HCT116 (cell line): ENCODE data around the gene CTNND2. TPM values are rescaled to one million over a fixed set of nuclear protein-coding genes. Genes with fewer than 3 reads are reported as not detected.

Experiments used
- ATAC-seq: fragments of 200-7000 bp; cut with Tn5 transposase; 2 replicates; pipeline ENCODE4 v1.9.1; 2020; ENCODE audit warnings: mild to moderate bottlenecking, moderate library complexity
- BruUV-seq: library from RNA; stranded (reverse); fragments of 400-500 nt; replicated peaks from 2 replicates; lab custom pipeline; 2021; lab: Mats Ljungman, UMichigan
- CTCF ChIA-PET: fragments of 300-600 bp; sonication (Branson Sonifier 250); formaldehyde crosslinking; loops from one replicate; lab custom pipeline; 2021; ENCODE audit warnings: antibody characterized with exemption; lab: Charles Lee
- POLR2A ChIA-PET: fragments of 300-600, 350-600 bp; sonication (Branson Sonifier 250); formaldehyde crosslinking; loops from one replicate; lab custom pipeline; 2021; ENCODE audit warnings: antibody characterized with exemption; lab: Charles Lee
- RAD21 ChIA-PET, 2 experiments: fragments of 300-600 bp; sonication (Branson Sonifier 250); formaldehyde crosslinking; loops; one replicate each; lab custom pipeline; 2023; ENCODE audit warnings: low total read pairs in 2 of 2; ENCODE audit not compliant: uncharacterized antibody in 2 of 2, unreplicated experiment in 2 of 2, low non-redundant PET in 1 of 2; lab: Charles Lee
- DNase-seq: peaks from one replicate; pipeline ENCODE4 v3.0.0-alpha.2; 2010; ENCODE audit warnings: low read depth, low spot score
- H2AFZ ChIP-seq: fragments of 200-600 bp; shearing (Covaris generic), sonication (generic); 2 replicates; pipeline ENCODE4 v1.6.1; 2017; ENCODE audit warnings: low read depth, mixed run types, mixed read lengths, antibody characterized with exemption, low read length; ENCODE audit not compliant: poor library complexity, severe bottlenecking
- H3K27ac ChIP-seq: 2 replicates; pipeline ENCODE4 v1.5.1; 2012; ENCODE audit warnings: low read depth, low read length
- H3K27me3 ChIP-seq: fragments of 200-600 bp; sonication (generic); 2 replicates; pipeline ENCODE4 v1.6.1; 2016; ENCODE audit warnings: mixed run types, low read length, mixed read lengths; ENCODE audit not compliant: insufficient read depth
- H3K36me3 ChIP-seq, 2 experiments: fragments of 200-500 bp in 1 of 2; fragments of 200-600 bp in 1 of 2; sonication (Bioruptor generic) in 1 of 2; sonication (generic) in 1 of 2; 2 replicates each; pipeline versions ENCODE4 v1.5.1 to v1.6.1; 2014 to 2016; ENCODE audit warnings: low read length in 2 of 2, inconsistent platforms in 1 of 2, mixed read lengths in 1 of 2, mixed run types in 1 of 2; ENCODE audit not compliant: insufficient read depth in 2 of 2, control insufficient read depth in 1 of 2
- H3K4me1 ChIP-seq, 2 experiments: fragments of 200-600 bp in 1 of 2; sonication (generic) in 1 of 2; 2 replicates each; pipeline versions ENCODE4 v1.5.1 to v1.6.1; 2012 to 2017; ENCODE audit warnings: low read length in 2 of 2, inconsistent platforms in 1 of 2, mild to moderate bottlenecking in 1 of 2, mixed read lengths in 1 of 2, mixed run types in 1 of 2, moderate library complexity in 1 of 2; ENCODE audit not compliant: insufficient read depth in 2 of 2, control insufficient read depth in 1 of 2
- H3K4me2 ChIP-seq: fragments of 200-600 bp; sonication (generic); 2 replicates; pipeline ENCODE4 v1.6.1; 2017; ENCODE audit warnings: mixed run types, low read length, mixed read lengths
- H3K4me3 ChIP-seq, 2 experiments: fragments of 200-600 bp in 1 of 2; sonication (generic) in 1 of 2; replicated peaks in 1 of 2; 2 replicates each; pipeline ENCODE4 v1.5.1; 2011 to 2016; ENCODE audit warnings: low read length in 2 of 2, control low read depth in 1 of 2, low read depth in 1 of 2, mild to moderate bottlenecking in 1 of 2, mixed read lengths in 1 of 2, mixed run types in 1 of 2
- H3K79me2 ChIP-seq: fragments of 200-600 bp; sonication (generic); 2 replicates; pipeline ENCODE4 v1.6.1; 2017; ENCODE audit warnings: mild to moderate bottlenecking, mixed run types, low read length, moderate library complexity, mixed read lengths; ENCODE audit not compliant: insufficient read depth
- H3K9ac ChIP-seq: fragments of 200-600 bp; sonication (generic); 2 replicates; pipeline ENCODE4 v1.6.1; 2016; ENCODE audit warnings: low read length, mixed read lengths
- H3K9me2 ChIP-seq: fragments of 200-600 bp; sonication (generic), shearing (Covaris generic); 2 replicates; pipeline ENCODE4 v1.6.1; 2017; ENCODE audit warnings: mixed run types, mild to moderate bottlenecking, moderate library complexity; ENCODE audit not compliant: insufficient read depth
- H3K9me3 ChIP-seq, 2 experiments: fragments of 200-500 bp in 1 of 2; fragments of 200-600 bp in 1 of 2; sonication (Bioruptor generic) in 1 of 2; sonication (generic) in 1 of 2; 2 replicates each; pipeline ENCODE4 v1.6.1; 2014 to 2017; ENCODE audit warnings: low read length in 2 of 2, mixed read lengths in 2 of 2, inconsistent platforms in 1 of 2, low read depth in 1 of 2, mild to moderate bottlenecking in 1 of 2, mixed run types in 1 of 2, moderate library complexity in 1 of 2; ENCODE audit not compliant: control insufficient read depth in 1 of 2, insufficient read depth in 1 of 2
- H4K20me1 ChIP-seq: fragments of 200-600 bp; sonication (generic), shearing (Covaris generic); 2 replicates; pipeline ENCODE4 v1.6.1; 2017; ENCODE audit warnings: mixed run types, mild to moderate bottlenecking, moderate library complexity; ENCODE audit not compliant: insufficient read depth
- CEBPB ChIP-seq: IDR thresholded peaks from 2 replicates; pipeline ENCODE4 v1.6.1; 2012; ENCODE audit warnings: low read depth
- ELF1 ChIP-seq: IDR thresholded peaks from 2 replicates; pipeline ENCODE4 v1.6.1; 2012; ENCODE audit warnings: low read depth, borderline replicate concordance
- EZH2 ChIP-seq: fragments of 200-600 bp; sonication (generic); IDR thresholded peaks from 2 replicates; pipeline ENCODE4 v1.6.1; 2017; ENCODE audit warnings: antibody characterized with exemption, mixed run types
- JUND ChIP-seq: IDR thresholded peaks from 2 replicates; pipeline ENCODE4 v1.6.1; 2012
- POLR2A ChIP-seq: IDR thresholded peaks from 2 replicates; pipeline ENCODE4 v1.7.0; 2011; ENCODE audit warnings: borderline replicate concordance; ENCODE audit not compliant: insufficient read depth, insufficient read length; ENCODE audit errors: extremely low read depth
- RAD21 ChIP-seq: IDR thresholded peaks from 2 replicates; pipeline ENCODE4 v1.6.1; 2012; ENCODE audit warnings: low read depth, mild to moderate bottlenecking
- REST ChIP-seq: IDR thresholded peaks from 2 replicates; pipeline ENCODE4 v1.6.1; 2012; ENCODE audit warnings: low read depth
- SIN3A ChIP-seq: IDR thresholded peaks from 2 replicates; pipeline ENCODE4 v1.6.1; 2012; ENCODE audit warnings: low read depth
- SP1 ChIP-seq: IDR thresholded peaks from 2 replicates; pipeline ENCODE4 v1.6.1; 2012; ENCODE audit warnings: low read depth
- SRF ChIP-seq: IDR thresholded peaks from 2 replicates; pipeline ENCODE4 v1.6.1; 2012; ENCODE audit warnings: low read depth
- ZFX ChIP-seq: fragments of 450-650 bp; IDR thresholded peaks from 2 replicates; pipeline ENCODE4 v1.6.1; 2017
- intact Hi-C: fragments of 100-400 bp; cut with micrococcal nuclease; formaldehyde crosslinking; loops from 2 replicates; pipeline ENCODE4 v1.10.0; 2022
- total RNA-seq: library from RNA; stranded (reverse); gene quantifications from one replicate; pipeline ENCODE4 v1.2.1, GENCODE V29; 2021; ENCODE audit not compliant: unreplicated experiment
- TF ChIP-seq, protein P1 (sequence below), 3 experiments: fragments of 200-600 bp in 1 of 3; sonication (generic) in 1 of 3; IDR thresholded peaks in 2 of 3; conservative IDR thresholded peaks in 1 of 3; 2 replicates each; pipeline ENCODE4 v1.5.1; 2012 to 2017; ENCODE audit warnings: low read depth in 2 of 3, low read length in 2 of 3, antibody characterized with exemption in 1 of 3, borderline replicate concordance in 1 of 3, control low read depth in 1 of 3, mild to moderate bottlenecking in 1 of 3, mixed read lengths in 1 of 3, mixed run types in 1 of 3, moderate library complexity in 1 of 3; ENCODE audit not compliant: insufficient read depth in 1 of 3

The CTNND2 gene
- total RNA-seq, 1 experiment from 2014 or later = not detected

DNA sequence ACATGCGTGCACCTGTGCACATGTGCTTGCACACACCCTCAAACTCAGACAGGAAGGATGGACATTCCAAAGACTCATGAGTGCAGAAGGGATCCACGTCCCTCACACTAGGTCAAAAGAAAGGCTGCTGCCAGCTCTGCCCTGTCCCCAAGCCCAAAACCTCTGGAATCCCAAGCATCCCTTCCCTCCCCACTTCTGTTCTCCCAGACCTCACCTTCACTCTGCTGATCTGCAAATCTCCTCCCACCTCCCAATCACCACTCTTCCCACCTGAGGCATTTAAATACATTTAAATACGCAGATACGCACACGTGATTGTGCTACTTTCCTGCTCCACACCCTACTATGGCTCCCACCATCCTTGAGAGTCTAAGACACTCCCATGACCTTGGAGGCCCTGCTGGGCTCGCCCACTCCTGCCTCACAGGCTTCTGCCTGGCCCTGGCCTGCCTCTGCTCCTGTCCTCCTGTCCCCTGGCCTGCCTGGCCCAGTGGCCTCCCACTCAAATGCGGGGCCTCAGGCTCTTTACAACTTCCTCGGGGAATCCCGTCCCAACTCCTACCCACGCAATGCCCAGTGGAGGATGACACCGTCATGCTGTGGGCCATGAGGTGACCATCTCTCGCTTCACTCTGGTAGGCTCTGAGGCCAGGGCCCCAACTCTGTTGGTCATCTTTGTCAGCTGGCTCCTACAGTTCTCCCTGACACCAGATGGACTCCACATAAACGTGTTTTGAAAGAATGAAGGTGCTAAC is 664.8 kb downstream of the CTNND2 start:
- H3K9me2 ChIP-seq = no peaks in the 10 kb centered on the region
- no peak overlapping the region for H2AFZ ChIP-seq
- ChIA-PET CTCF (no interaction called here), POLR2A (no interaction called here), RAD21 (no interaction called here)
- no TSS peak for BruUV-seq
- peaks cover 0 to 6% of the 10 kb centered on the region in 2 experiments; a peak in 1 of 4 replicates for H3K9me3 ChIP-seq
- ATAC-seq (no peak), DNase-seq (no peak)
- no peak overlapping the region for H3K4me3 ChIP-seq
- H4K20me1 ChIP-seq = no peaks in the 10 kb centered on the region
- intact Hi-C loops = no loop called here
- no peak overlapping the region for H3K27ac ChIP-seq
- no peaks in the 10 kb centered on the region for H3K27me3 ChIP-seq
- H3K79me2 ChIP-seq = no peaks in the 10 kb centered on the region
- no peak for TF ChIP-seq EZH2
- no peak for TF ChIP-seq POLR2A
- TF ChIP-seq SRF = no peak
- TF ChIP-seq CEBPB = no peak
- no peak for TF ChIP-seq REST
- TF ChIP-seq JUND = no peak
- no peak overlapping the region for H3K4me2 ChIP-seq
- H3K9ac ChIP-seq = no peak overlapping the region
- no peaks in the 10 kb centered on the region for H3K36me3 ChIP-seq
- no peaks in the 10 kb centered on the region for H3K4me1 ChIP-seq

DNA sequence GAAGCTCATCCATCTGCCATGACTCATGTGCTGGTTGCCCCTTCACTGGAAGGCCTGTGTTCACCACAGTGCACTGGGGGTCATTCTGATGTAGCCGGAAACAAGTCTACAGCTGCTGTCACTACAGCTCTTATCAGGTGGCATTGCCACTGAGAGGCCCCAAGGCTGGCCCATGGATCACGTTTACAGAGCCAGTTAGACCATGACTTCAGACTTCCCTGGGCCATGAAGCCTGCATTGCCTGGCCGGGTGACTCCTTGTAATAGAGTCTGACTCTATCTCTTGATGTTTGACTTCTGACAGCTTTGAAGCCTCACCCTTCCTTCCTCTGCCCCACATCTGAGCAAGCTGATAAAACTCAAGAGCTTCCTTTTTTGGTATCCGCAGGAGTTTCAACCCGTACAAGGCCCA is 669.7 kb downstream of the CTNND2 start:
- no peaks in the 10 kb centered on the region for H3K79me2 ChIP-seq
- no peaks in the 10 kb centered on the region for H3K27me3 ChIP-seq
- intact Hi-C loops = no loop called here
- H3K36me3 ChIP-seq = no peaks in the 10 kb centered on the region
- ATAC-seq = no peak
- no peak overlapping the region for H3K9ac ChIP-seq
- no peak for DNase-seq
- no peak overlapping the region for H3K27ac ChIP-seq
- no TSS peak for BruUV-seq
- no peak overlapping the region for H3K4me2 ChIP-seq
- ChIA-PET CTCF (no interaction called here), POLR2A (no interaction called here), RAD21 (no interaction called here)
- H4K20me1 ChIP-seq = no peaks in the 10 kb centered on the region
- no peak overlapping the region for H3K4me3 ChIP-seq
- H3K9me2 ChIP-seq = no peaks in the 10 kb centered on the region
- H3K4me1 ChIP-seq = no peaks in the 10 kb centered on the region
- H2AFZ ChIP-seq = no peak overlapping the region
- no peaks in the 10 kb centered on the region; a peak in 1 of 4 replicates for H3K9me3 ChIP-seq
- no peak for TF ChIP-seq SP1
- no peak for TF ChIP-seq EZH2
- TF ChIP-seq SIN3A = no peak
- no peak for TF ChIP-seq RAD21
- no peak for TF ChIP-seq CEBPB
- TF ChIP-seq POLR2A = no peak
- TF ChIP-seq JUND = no peak
- no peak for TF ChIP-seq ELF1
- TF ChIP-seq ZFX = no peak
- TF ChIP-seq SRF = no peak
- TF ChIP-seq, protein P1, sequence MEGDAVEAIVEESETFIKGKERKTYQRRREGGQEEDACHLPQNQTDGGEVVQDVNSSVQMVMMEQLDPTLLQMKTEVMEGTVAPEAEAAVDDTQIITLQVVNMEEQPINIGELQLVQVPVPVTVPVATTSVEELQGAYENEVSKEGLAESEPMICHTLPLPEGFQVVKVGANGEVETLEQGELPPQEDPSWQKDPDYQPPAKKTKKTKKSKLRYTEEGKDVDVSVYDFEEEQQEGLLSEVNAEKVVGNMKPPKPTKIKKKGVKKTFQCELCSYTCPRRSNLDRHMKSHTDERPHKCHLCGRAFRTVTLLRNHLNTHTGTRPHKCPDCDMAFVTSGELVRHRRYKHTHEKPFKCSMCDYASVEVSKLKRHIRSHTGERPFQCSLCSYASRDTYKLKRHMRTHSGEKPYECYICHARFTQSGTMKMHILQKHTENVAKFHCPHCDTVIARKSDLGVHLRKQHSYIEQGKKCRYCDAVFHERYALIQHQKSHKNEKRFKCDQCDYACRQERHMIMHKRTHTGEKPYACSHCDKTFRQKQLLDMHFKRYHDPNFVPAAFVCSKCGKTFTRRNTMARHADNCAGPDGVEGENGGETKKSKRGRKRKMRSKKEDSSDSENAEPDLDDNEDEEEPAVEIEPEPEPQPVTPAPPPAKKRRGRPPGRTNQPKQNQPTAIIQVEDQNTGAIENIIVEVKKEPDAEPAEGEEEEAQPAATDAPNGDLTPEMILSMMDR (IDR thresholded peaks at IDR 0.05 in 2 of 3, conservative IDR thresholded peaks at IDR 0.05 in 1 of 3; ENCODE audit: borderline replicate concordance in 1 of 3, insufficient read depth in 1 of 3, low read depth in 2 of 3, low read length in 2 of 3) = no peak
